ENCODE results near the gene RBMS3.

GRCh38 chr3:29826712-29827111 is 545.8 kb downstream of the RBMS3 start:
- TF ChIP-seq CTCF (IDR thresholded peaks at IDR 0.05) (no peak), POLR2A (IDR thresholded peaks at IDR 0.05) (no peak)
